HepG2 (cell line): Measurements from ENCODE around the gene KAZN.

ENCODE experiments used
- ATAD3A ChIP-seq: sonication (generic); formaldehyde crosslinking; IDR thresholded peaks from 2 replicates; pipeline ENCODE4 v1.4.0; 2020; ENCODE audit warnings: missing genetic modification reagents
- CTCF ChIP-seq: sonication (generic); formaldehyde crosslinking; IDR thresholded peaks from 2 replicates; pipeline ENCODE4 v1.5.0; 2020; ENCODE audit warnings: mild to moderate bottlenecking, missing genetic modification reagents, moderate library complexity
- ETS1 ChIP-seq: sonication (generic); formaldehyde crosslinking; IDR thresholded peaks from 2 replicates; pipeline ENCODE4 v1.4.0; 2020; ENCODE audit warnings: missing genetic modification reagents
- FOXP1 ChIP-seq, 2 experiments: fragments of 450-650 bp in 1 of 2; IDR thresholded peaks; 2 replicates each; pipeline ENCODE4 v1.6.1; 2017 to 2018; ENCODE audit warnings: antibody characterized with exemption in 1 of 2
- HOXA9 ChIP-seq: sonication (generic); formaldehyde crosslinking; IDR thresholded peaks from 2 replicates; pipeline ENCODE4 v1.8.1; 2022; ENCODE audit warnings: missing genetic modification reagents, mild to moderate bottlenecking, moderate library complexity, borderline replicate concordance
- JUN ChIP-seq: sonication (generic); formaldehyde crosslinking; IDR thresholded peaks from 2 replicates; pipeline ENCODE4 v1.4.0; 2020; ENCODE audit warnings: mild to moderate bottlenecking, missing genetic modification reagents
- LCORL ChIP-seq, 2 experiments: fragments of 450-650 bp in 1 of 2; sonication (generic) in 1 of 2; formaldehyde crosslinking in 1 of 2; IDR thresholded peaks; 2 replicates each; pipeline versions ENCODE4 v1.5.0 to v1.6.1; 2017 to 2020; ENCODE audit warnings: antibody characterized with exemption in 1 of 2, missing genetic modification reagents in 1 of 2
- SP4 ChIP-seq: sonication (generic); formaldehyde crosslinking; IDR thresholded peaks from 2 replicates; pipeline ENCODE4 v1.8.1; 2023; ENCODE audit warnings: mild to moderate bottlenecking, missing genetic modification reagents
- SRSF1 ChIP-seq: fragments of 200-400 bp; formaldehyde crosslinking; optimal IDR thresholded peaks from 2 replicates; pipeline ENCODE3; 2017; ENCODE audit warnings: mild to moderate bottlenecking, low read depth, low read length, moderate library complexity
- U2AF1 ChIP-seq: fragments of 200-400 bp; formaldehyde crosslinking; optimal IDR thresholded peaks from 2 replicates; pipeline ENCODE3; 2017; ENCODE audit warnings: mild to moderate bottlenecking, low read depth, low read length
- TF ChIP-seq, protein P1 (sequence below), 2 experiments: IDR thresholded peaks; 2 replicates each; pipeline ENCODE4 v1.6.1; 2011 to 2012; ENCODE audit warnings: low read length in 2 of 2, borderline replicate concordance in 1 of 2, low read depth in 1 of 2, mild to moderate bottlenecking in 1 of 2, moderate library complexity in 1 of 2
- TF ChIP-seq, protein P2 (sequence below), 2 experiments: sonication (generic) in 1 of 2; formaldehyde crosslinking in 1 of 2; IDR thresholded peaks; 2 replicates each; pipeline versions ENCODE4 v1.6.1 to v1.9.0; 2014 to 2022; ENCODE audit warnings: antibody characterized with exemption in 1 of 2, borderline replicate concordance in 1 of 2, inconsistent platforms in 1 of 2, low read depth in 1 of 2, missing genetic modification reagents in 1 of 2
- TF ChIP-seq, protein P3 (sequence below): sonication (generic); formaldehyde crosslinking; IDR thresholded peaks from 2 replicates; pipeline ENCODE4 v1.8.0; 2022; ENCODE audit warnings: mild to moderate bottlenecking, missing genetic modification reagents, moderate library complexity

DNA sequence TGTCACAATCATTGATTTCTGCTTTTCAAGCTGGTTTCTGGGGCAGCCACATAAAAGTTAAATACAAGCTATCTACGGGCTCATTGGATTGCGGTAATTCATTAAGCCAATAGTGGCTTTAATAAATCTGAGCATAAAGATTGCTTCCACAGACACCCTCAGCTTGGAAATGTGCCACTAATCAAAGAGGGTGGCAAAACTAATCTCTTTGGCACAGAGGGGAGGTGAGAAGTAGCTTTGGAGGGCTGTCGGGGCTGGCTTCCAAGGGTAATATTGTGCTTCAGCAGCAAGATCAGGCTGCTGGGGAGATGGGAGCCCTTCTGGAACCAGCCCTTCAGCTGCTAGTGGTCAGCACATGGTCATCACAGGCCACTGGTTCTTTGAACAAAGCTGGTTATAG lies 21.2 kb upstream of the KAZN start:
- TF ChIP-seq JUN (CRISPR knock-in tag) (no peak), CTCF (CRISPR knock-in tag) (no peak), ETS1 (CRISPR knock-in tag) (no peak), SRSF1 (no peak), SP4 (CRISPR knock-in tag) (no peak), LCORL (IDR thresholded peaks at IDR 0.05) (no peak), LCORL (CRISPR knock-in tag; IDR thresholded peaks at IDR 0.05) (no peak), HOXA9 (no peak), U2AF1 (no peak), ATAD3A (CRISPR knock-in tag) (no peak), FOXP1 (IDR thresholded peaks at IDR 0.05) (no peak), FOXP1 (CRISPR knock-in tag; IDR thresholded peaks at IDR 0.05) (no peak)
- TF ChIP-seq, protein P1, sequence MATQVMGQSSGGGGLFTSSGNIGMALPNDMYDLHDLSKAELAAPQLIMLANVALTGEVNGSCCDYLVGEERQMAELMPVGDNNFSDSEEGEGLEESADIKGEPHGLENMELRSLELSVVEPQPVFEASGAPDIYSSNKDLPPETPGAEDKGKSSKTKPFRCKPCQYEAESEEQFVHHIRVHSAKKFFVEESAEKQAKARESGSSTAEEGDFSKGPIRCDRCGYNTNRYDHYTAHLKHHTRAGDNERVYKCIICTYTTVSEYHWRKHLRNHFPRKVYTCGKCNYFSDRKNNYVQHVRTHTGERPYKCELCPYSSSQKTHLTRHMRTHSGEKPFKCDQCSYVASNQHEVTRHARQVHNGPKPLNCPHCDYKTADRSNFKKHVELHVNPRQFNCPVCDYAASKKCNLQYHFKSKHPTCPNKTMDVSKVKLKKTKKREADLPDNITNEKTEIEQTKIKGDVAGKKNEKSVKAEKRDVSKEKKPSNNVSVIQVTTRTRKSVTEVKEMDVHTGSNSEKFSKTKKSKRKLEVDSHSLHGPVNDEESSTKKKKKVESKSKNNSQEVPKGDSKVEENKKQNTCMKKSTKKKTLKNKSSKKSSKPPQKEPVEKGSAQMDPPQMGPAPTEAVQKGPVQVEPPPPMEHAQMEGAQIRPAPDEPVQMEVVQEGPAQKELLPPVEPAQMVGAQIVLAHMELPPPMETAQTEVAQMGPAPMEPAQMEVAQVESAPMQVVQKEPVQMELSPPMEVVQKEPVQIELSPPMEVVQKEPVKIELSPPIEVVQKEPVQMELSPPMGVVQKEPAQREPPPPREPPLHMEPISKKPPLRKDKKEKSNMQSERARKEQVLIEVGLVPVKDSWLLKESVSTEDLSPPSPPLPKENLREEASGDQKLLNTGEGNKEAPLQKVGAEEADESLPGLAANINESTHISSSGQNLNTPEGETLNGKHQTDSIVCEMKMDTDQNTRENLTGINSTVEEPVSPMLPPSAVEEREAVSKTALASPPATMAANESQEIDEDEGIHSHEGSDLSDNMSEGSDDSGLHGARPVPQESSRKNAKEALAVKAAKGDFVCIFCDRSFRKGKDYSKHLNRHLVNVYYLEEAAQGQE (IDR thresholded peaks at IDR 0.05; ENCODE audit: borderline replicate concordance in 1 of 2, low read depth in 1 of 2, low read length in 2 of 2) = no peak
- TF ChIP-seq, protein P2, sequence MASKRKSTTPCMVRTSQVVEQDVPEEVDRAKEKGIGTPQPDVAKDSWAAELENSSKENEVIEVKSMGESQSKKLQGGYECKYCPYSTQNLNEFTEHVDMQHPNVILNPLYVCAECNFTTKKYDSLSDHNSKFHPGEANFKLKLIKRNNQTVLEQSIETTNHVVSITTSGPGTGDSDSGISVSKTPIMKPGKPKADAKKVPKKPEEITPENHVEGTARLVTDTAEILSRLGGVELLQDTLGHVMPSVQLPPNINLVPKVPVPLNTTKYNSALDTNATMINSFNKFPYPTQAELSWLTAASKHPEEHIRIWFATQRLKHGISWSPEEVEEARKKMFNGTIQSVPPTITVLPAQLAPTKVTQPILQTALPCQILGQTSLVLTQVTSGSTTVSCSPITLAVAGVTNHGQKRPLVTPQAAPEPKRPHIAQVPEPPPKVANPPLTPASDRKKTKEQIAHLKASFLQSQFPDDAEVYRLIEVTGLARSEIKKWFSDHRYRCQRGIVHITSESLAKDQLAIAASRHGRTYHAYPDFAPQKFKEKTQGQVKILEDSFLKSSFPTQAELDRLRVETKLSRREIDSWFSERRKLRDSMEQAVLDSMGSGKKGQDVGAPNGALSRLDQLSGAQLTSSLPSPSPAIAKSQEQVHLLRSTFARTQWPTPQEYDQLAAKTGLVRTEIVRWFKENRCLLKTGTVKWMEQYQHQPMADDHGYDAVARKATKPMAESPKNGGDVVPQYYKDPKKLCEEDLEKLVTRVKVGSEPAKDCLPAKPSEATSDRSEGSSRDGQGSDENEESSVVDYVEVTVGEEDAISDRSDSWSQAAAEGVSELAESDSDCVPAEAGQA (IDR thresholded peaks at IDR 0.05; ENCODE audit: low read depth) = no peak
- TF ChIP-seq, protein P2 (CRISPR knock-in tag; IDR thresholded peaks at IDR 0.05; ENCODE audit: borderline replicate concordance) = no peak
- TF ChIP-seq, protein P3, sequence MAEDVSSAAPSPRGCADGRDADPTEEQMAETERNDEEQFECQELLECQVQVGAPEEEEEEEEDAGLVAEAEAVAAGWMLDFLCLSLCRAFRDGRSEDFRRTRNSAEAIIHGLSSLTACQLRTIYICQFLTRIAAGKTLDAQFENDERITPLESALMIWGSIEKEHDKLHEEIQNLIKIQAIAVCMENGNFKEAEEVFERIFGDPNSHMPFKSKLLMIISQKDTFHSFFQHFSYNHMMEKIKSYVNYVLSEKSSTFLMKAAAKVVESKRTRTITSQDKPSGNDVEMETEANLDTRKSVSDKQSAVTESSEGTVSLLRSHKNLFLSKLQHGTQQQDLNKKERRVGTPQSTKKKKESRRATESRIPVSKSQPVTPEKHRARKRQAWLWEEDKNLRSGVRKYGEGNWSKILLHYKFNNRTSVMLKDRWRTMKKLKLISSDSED (CRISPR knock-in tag) = no peak
